Activated CD8-positive, alpha-beta memory T cell treated with anti-CD3 and anti-CD28 coated beads, Interleukin-2, amount 50 U/mL, for 1 hour (primary cell): ENCODE results near the gene CAPN5.

Experiments used
- DNase-seq: peaks from one replicate; pipeline ENCODE4 v3.0.0-alpha.2; 2020; ENCODE audit errors: extremely low read depth

Gene CAPN5

DNA sequence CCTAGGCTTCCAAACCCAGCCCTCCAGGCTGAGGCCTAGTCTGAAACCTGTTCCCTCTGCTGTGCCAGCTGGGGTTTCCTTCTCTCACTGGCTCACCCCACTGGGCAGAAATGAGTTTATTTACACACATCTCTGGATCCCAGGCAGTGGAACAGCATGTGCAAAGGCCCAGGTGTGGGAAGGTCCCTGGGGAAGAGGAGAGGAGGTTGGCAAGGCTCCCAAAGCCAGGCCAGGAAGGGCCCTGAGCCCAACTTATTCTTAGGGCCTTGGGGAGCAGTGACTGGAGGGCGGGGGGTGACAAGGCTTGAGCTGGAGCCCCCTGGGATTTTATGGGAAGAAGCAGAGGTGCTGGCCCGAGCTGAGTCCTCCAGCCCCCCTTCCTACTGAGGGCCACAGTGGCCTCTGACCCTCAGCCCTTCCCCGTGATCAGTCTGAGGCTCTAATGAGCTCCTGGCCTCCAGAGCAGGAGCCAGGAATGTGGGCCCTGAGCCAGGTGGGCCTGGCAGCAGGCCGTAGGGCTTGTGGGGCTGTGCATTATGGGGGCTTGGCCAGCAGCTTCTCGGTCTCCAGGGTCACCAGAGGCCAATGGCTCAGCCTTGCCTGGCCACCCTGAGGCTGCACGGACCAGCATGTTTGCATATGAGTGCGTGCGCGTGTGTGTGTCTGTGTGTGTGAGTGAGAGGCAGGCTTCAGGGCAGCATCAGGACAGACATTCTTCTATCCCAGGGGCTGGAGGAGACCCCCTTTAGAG is 64.2 kb downstream of the CAPN5 start:
- DNase-seq: no peak

GRCh38 chr11:77131560-77131959 is 64.8 kb downstream of the CAPN5 start:
- DNase-seq: no peak

DNA sequence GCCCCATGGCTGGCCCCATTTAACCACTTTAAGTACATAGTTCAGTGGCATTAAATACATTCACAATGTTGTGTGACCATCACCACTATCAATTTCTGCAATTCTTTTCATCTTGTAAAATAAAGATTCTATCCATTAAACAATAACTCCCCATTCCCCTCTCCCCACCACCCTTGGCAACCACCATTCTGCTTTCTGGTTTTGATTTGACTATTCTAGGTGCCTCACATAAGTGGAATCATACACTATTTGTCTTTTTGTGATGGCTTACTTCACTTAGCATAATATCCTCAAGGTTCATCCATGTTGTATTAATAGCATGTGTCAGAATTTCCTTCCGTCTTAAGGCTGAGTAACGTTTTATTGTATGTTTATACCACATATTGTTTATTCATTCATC is 68.3 kb downstream of the CAPN5 start:
- DNase-seq: no peak

GRCh38 chr11:77136074-77136473 is 69.3 kb downstream of the CAPN5 start:
- no peak for DNase-seq

DNA sequence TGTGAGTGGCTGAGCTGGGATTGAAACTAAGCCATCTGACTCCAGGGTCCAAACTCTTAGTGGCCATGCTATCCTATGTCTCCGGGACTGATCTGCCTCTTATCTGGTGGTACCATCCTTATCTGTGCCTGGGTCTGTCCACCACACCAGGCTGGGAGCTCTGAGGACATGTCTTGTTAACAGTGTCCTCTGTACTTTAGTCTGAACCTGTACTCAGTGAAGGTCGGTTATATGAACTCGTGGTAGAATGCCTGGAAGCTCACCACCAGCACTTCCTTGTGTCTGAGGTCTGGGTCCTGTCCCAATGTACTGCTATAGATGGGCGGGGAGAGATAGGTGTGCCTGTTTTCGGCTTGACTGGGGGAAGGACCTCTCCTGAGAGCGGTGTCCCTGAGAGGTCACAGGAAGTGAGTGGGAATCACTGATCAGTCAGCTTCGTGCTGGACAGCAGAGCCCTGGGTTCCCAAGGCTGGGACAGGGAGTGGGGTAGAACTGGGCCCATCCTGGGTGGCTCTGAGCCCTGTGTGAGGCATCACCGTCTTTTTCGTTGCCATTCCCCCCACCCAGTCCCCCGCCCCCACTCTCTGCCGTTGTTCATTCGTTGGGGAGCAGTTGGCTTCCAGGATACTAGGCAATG is 70.1 kb downstream of the CAPN5 start:
- no peak for DNase-seq

GRCh38 chr11:77137421-77137820 is 70.7 kb downstream of the CAPN5 start:
- DNase-seq: no peak

GRCh38 chr11:77138106-77138649 is 71.4 kb downstream of the CAPN5 start:
- no peak for DNase-seq

DNA sequence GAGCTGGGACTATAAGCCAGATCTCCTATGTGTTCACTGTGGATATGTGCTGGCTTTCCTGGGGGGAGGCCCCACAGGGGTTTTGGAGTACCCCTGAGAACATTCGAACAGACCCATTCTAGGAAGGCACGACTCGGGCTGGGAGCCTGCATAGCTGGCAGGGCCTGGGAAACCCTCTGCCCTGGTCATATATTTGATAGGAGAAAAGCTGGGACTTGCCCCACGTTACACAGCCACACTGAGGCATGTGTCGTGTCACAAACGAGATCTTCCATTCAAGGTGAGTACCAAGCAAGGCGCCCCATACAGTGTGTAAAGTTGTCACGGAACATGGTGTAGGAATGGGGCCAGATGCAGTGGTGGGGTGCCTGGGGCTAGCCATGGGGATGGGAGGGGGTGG is 72.4 kb downstream of the CAPN5 start:
- DNase-seq: no peak

DNA sequence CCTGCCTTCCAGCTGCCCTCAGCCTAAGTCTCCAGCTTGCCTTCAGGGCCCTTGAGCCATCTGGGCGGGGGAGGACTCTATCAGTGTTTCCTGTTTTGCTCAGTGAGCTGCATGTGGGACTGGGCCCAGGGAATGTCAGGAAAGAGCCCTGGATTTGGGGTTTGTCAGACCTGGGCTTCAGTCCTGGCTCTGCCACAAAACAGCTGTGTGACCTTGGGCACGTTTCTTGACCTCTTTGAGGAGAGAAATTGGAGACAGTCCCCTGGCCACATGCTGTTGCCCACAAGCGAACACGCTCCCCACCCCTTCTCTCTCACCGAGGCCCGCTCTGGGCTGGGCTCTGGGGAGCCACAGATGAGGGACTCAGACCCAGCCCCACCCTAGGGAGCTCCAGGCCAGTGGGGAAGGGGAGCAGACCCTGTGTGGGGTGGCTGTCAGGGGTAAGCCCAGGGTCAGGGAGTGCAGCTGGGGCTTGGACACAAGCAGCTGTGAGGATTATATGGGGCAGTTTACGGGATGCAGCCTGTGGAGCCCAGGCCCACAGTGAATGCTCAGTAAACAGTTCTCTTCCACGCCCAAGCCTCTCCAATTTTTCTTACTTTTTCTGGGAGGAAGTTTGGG is 73.6 kb downstream of the CAPN5 start:
- DNase-seq: no peak

DNA sequence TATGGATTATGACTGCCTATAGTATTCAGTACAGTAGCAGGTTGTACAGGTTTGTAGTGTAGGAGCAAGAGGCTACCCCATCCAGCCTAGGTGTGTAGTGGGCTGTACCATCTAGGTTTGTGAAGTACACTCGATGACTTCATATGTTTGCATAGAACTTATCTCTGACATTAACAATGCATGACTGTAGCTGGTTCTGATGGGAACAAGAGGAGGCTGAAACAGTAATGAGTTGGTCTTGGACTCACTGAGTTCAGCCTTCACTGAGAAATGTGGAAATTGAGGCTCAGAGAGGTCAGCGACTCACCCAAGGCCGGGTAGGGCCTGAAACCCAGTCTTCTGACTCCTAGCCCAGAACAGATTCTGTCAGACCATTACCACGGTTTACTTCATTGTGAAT is 74.3 kb downstream of the CAPN5 start:
- no peak for DNase-seq

DNA sequence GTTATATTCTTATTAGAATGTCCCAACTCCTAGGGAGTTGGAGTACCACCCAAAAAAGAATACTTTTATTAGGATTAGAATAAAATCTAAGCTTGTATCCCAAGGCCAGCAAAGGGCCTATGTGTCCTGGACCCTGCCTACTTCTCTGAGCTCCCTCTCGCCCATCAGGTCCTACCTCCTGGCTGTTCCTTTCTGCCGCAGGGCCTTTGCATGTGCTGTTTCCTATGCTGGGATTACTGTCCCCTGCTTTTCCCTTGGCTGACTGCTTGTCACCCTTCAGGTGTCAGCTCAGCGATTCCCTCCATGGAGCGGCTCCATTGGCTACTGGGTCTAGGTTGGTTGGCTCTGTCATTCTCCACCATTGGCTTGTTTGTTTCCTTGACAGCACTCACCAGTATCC is 74.7 kb downstream of the CAPN5 start:
- DNase-seq: no peak

GRCh38 chr11:77142091-77142975 is 75.6 kb downstream of the CAPN5 start:
- no peak for DNase-seq

DNA sequence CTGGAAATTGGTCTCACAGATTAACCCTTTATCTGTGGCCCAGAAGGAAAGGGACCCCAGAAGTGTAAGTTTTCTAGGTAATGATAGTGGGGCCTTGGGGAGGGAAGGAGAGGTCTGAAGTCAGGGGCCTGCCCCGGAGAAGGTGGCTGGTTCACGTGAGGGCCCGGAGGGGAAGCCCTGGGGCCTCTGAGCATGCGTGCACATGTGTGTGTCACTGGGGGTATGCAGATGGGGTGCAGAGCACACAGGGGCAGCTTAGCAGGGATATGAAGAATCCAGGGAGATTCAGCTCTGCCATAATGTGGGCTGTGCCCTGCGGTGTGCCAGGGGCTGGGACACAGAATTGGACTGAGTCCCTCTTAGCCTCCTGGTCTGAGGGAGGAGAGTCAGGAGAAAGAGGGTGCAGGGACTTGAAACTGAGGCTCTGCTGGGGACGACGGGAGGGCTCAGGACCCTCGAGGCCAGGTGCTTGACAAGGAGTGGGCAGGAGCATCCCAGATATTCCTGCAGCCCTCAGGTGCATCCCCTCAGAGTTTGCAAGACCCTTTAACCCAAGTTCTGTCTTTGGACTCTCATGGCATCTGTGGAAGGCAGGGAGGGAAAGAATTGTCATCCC is 76.7 kb downstream of the CAPN5 start:
- no peak for DNase-seq

DNA sequence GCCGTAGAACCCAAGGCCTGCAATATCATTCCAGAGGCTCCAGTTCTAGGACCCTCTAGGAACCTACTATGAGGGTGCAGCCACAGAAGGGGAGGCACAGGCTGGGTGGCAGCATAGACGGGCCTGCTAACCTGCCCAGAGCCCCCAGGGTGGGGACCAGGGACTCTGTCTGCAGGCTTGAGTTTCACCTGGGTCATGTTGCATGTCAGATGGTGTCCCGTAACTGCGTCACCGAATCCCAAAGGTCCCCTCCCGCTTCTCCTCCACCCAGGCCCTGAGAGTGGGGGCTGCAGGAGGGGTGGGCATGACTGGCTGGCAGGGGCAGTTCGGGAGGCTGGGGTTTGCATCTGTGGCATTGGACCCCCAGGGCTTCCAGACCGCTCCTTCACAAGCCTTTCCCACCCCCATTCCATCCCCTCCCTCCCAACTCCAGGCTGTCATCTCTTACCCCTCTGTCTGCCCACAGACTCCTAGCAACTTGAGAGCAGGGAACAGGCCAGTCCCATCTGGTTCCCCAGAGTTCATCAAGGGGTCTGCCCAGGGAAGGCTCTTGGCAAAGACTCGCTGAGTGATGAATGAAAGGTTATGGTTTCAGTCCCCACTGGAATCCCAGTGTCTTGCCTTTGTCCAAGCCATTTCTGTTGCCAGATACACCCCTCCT is 77.6 kb downstream of the CAPN5 start:
- no peak for DNase-seq

- DNase-seq: no peak
Observed at GRCh38 chr11:77144857-77145428, 78.2 kb downstream of the CAPN5 start.

- DNase-seq: no peak
Observed at GRCh38 chr11:77146261-77147035, 79.7 kb downstream of the CAPN5 start.

GRCh38 chr11:77147036-77147315 is 80.2 kb downstream of the CAPN5 start:
- no peak for DNase-seq

GRCh38 chr11:77147668-77148321 is 81.0 kb downstream of the CAPN5 start:
- DNase-seq: no peak

DNA sequence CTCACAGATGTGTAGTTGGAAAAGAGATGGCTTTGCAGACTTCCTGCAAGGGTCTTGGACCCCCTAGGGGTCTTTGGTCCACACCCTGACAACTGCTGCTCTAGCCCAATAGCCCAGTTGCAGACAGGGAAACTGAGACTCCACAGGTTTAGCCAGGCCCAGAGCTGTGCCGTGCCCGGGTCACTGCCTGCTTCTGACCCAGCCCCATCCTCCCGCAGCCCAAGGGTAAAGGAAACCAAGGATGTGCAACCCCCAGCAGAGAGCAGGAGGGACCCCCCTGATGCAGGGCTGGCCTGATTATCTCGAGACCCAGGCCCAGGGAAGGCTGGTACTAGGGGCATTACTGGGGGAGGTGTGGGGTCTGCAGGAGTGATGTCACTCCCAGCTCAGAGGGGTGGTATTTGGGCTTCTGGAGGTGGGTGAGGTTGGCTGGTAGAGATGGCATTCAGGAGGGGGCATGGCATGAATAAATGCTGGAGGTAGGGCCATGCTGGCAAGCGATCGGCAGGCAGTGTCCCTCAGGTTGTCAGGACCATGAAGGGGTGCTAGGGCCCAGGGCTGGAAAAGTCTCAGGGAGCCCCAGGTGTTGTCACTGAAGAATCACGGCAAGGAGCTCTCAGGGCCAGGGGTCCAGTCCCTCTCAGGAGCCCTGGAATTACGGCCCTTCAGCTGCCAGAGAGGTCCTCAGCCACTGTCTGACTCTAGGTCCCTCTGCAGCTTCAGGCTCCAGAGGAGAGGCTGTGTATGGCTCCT is 82.4 kb downstream of the CAPN5 start:
- no peak for DNase-seq
